Sigmoid colon (tissue), 4 donors: ENCODE results near the gene LUZP2.

Source experiments
- CTCF ChIP-seq, 4 experiments: fragments of 450-650 bp in 3 of 4; fragments of 200-600 bp in 1 of 4; IDR thresholded peaks; one replicate each; pipeline ENCODE4 v1.5.1; 2016 to 2019; ENCODE audit warnings: antibody characterized with exemption in 4 of 4, mild to moderate bottlenecking in 3 of 4, moderate library complexity in 2 of 4
- EP300 ChIP-seq, 4 donors: sonication (generic); formaldehyde crosslinking; IDR thresholded peaks; one replicate each; pipeline ENCODE4 v1.6.1; 2017; ENCODE audit warnings: antibody characterized with exemption in 4 of 4
- POLR2A ChIP-seq, 2 donors: fragments of 450-650 bp; IDR thresholded peaks; one replicate each; pipeline ENCODE4 v1.6.1; 2016; ENCODE audit warnings: antibody characterized with exemption in 2 of 2, mild to moderate bottlenecking in 2 of 2, moderate library complexity in 2 of 2

- TF ChIP-seq CTCF (IDR thresholded peaks at IDR 0.05), result no peak
- no peak for TF ChIP-seq POLR2A (IDR thresholded peaks at IDR 0.05)
- no peak for TF ChIP-seq EP300 (IDR thresholded peaks at IDR 0.05)
Observed at GRCh38 chr11:24738972-24739371, 242.1 kb downstream of the LUZP2 start.
